Muscle layer of duodenum (tissue), 2 donors: Measurements from ENCODE around the gene PIP5K1A.
"Not testable (repeated sequence)": the region's sequence is repeated elsewhere in the genome, so short reads cannot be mapped to it uniquely, and the experiment has no call there.

Experiments used
- H3K27ac ChIP-seq: one replicate; pipeline ENCODE4 v1.7.0; 2013; ENCODE audit warnings: mild to moderate bottlenecking, low read length
- H3K27me3 ChIP-seq: one replicate; pipeline ENCODE4 v1.7.0; 2013; ENCODE audit warnings: low read depth, mild to moderate bottlenecking, control low read depth, low read length
- H3K36me3 ChIP-seq, 2 donors: one replicate each; pipeline ENCODE4 v1.7.0; 2013; ENCODE audit warnings: low read length in 2 of 2, control low read depth in 1 of 2, mild to moderate bottlenecking in 1 of 2; ENCODE audit not compliant: insufficient read depth in 2 of 2, control insufficient read depth in 1 of 2
- H3K4me1 ChIP-seq, 2 donors: one replicate each; pipeline ENCODE4 v1.7.0; 2013; ENCODE audit warnings: low read length in 2 of 2, mild to moderate bottlenecking in 2 of 2, control low read depth in 1 of 2, moderate library complexity in 1 of 2; ENCODE audit not compliant: insufficient read depth in 2 of 2, control insufficient read depth in 1 of 2
- H3K4me3 ChIP-seq, 2 donors: one replicate each; pipeline ENCODE4 v1.7.0; 2013; ENCODE audit warnings: low read length in 2 of 2, low read depth in 1 of 2, mild to moderate bottlenecking in 1 of 2
- H3K9me3 ChIP-seq, 2 donors: one replicate each; pipeline ENCODE4 v1.7.0; 2013; ENCODE audit warnings: low read length in 2 of 2, control low read depth in 1 of 2, mild to moderate bottlenecking in 1 of 2; ENCODE audit not compliant: control insufficient read depth in 1 of 2
- donor health status: healthy.

PIP5K1A gene

DNA sequence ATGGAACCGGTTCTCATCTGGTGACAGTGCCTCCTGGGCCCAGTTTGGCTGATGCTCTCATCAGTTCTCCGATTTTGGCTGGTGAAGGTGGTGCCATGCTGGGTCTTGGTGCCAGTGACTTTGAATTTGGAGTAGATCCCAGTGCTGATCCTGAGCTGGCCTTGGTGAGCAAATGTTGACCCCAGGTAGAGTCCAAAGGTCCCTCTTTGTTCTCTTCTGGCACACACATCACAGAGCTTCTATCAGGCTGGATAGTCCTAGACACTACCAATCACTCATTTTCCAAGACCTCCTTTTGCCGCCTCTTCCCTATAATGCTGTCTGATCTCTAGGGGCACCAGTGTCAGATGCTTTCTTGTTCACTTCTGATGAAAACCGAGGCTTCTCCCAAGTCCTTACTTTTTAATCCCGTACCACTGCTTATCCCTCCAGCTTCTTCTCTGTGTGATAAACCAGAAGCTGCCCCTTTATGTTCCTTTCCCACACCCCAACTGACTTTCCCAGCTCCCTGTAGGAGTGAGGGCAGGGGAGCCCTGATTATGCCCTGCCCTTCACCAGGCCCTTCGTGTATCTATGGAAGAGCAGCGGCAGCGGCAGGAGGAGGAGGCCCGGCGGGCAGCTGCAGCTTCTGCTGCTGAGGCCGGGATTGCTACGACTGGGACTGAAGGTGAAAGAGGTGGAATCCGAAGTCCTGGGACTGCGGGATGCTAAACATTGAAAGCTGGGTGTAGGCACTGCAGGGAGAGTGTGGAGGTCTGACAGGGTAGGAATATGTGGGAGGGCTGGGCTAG is 67.3 kb downstream of the PIP5K1A start:
- peaks cover 38 to 53% of the 10 kb centered on the region in 2 donors for H3K36me3 ChIP-seq

DNA sequence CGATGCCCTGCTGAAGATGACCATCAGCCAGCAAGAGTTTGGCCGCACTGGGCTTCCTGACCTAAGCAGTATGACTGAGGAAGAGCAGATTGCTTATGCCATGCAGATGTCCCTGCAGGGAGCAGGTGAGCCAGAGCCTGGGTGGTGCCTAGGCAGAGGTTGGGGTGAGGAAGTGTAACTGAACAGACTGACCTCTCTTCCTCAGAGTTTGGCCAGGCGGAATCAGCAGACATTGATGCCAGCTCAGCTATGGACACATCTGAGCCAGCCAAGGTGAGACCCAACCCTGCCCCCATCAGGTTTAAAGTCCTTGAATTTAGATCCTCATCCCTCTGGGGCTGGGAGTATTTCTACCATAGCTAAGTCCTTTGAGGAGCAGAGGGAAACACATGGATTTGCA is 68.0 kb downstream of the PIP5K1A start:
- Histone ChIP-seq H3K27ac (no peak overlapping the region), H3K4me3 (no peak overlapping the region), H3K9me3 (no peaks in the 10 kb centered on the region), H3K4me1 (no peaks in the 10 kb centered on the region), H3K36me3 (peaks cover 38 to 53% of the 10 kb centered on the region in 2 donors), H3K27me3 (no peaks in the 10 kb centered on the region)

More for the DNA sequence above, 67.3 kb downstream of the PIP5K1A start:
- Histone ChIP-seq H3K27ac (no peak overlapping the region), H3K4me1 (no peaks in the 10 kb centered on the region), H3K9me3 (no peaks in the 10 kb centered on the region), H3K27me3 (no peaks in the 10 kb centered on the region), H3K4me3 (no peak overlapping the region)

DNA sequence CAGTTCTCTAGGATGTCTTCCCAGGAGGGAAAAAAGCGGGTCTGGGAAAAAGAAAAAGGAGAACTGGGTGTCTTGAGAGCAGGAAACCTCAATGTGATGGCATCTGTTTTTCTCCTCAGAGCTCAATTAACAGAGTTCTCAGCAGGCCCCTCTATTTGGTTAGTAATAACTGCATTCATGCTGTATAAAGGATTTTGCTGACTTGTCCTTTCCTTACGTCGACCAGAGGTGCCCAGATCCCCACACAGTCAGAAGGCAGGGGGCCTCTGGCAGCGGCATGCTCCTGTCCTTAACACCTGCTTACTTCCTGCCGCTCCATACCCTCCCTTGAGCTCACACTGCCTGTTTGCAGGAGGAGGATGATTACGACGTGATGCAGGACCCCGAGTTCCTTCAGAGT is 68.5 kb downstream of the PIP5K1A start:
- H3K9me3 ChIP-seq: no peaks in the 10 kb centered on the region
- H3K36me3 ChIP-seq: peaks cover 38 to 53% of the 10 kb centered on the region in 2 donors
- H3K4me3 ChIP-seq: no peak overlapping the region
- no peaks in the 10 kb centered on the region for H3K27me3 ChIP-seq
- H3K4me1 ChIP-seq: no peaks in the 10 kb centered on the region
- no peak overlapping the region for H3K27ac ChIP-seq

DNA sequence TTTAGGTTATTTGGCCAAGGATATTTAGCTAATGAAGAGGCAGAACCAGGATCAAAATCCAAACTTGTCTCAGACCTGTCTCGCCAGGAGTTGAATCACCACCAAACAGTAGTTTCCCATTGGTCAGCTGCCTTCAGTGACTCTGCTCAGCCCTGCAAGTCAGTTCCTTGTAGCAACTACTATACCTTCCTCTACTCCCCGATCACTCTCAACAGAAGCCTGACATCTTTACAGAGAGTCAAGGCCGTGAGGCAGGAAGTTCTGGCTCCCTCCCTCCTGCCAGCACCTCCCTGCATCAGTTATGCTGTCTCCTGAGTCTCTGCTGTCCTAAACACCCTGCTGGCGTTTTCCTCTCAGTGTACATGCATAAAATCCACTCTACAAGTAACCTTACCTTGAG is 69.4 kb downstream of the PIP5K1A start:
- Histone ChIP-seq H3K36me3 (peaks cover 34 to 48% of the 10 kb centered on the region in 2 donors), H3K9me3 (no peaks in the 10 kb centered on the region), H3K4me3 (no peak overlapping the region), H3K4me1 (no peaks in the 10 kb centered on the region), H3K27me3 (no peaks in the 10 kb centered on the region), H3K27ac (no peak overlapping the region)

DNA sequence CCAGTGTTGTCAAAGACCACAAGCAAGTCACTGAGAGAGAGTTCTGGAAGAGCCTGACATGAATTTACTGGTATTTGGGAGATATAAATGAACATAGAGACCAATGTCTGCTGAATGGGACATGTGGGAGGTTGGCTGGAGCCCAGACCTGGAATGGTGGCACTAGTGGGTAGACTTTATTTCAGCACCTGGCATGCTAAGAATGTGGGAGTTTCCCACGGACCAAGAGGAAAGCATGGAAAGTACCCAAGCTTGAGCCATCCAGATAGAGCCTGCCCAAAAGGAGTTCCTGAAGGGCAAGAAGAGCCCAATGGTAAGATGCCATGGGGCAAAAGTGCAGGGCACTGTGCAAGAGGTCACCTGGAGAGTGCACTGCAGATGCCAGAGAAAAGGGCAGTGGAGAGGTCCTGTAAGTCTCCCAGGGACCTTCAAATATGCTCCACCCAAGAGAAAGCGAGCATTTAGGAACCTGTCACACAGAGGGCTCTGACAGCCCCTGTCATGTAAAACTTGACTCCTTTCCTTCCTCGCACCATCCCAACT is 75.6 kb downstream of the PIP5K1A start:
- no peak overlapping the region for H3K4me3 ChIP-seq
- H3K27me3 ChIP-seq: no peaks in the 10 kb centered on the region
- peaks cover 0 to 5% of the 10 kb centered on the region in 2 donors for H3K4me1 ChIP-seq
- peaks cover 0 to 3% of the 10 kb centered on the region in 2 donors for H3K36me3 ChIP-seq
- H3K27ac ChIP-seq: no peak overlapping the region
- H3K9me3 ChIP-seq: no peaks in the 10 kb centered on the region

DNA sequence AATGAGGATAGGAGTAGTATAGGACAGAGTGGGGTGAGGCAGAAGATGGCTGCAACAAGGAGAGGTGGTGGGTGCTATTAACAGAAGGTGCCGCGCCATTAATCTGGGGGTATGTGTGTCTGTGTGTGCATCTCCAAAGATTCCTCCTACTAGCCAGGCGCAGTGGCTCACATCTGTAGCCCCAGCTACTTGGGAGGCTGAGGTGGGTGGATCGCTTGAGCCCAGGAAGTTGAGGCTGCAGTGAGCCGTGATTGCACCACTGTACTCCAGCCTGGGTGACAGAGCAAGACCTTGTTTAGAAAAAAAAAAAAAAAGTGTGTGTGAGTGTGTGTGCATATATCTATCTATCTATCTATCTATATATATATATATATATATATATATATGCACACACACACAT is 77.0 kb downstream of the PIP5K1A start:
- not testable (repeated sequence) for H3K27ac ChIP-seq, H3K9me3 ChIP-seq, H3K27me3 ChIP-seq, H3K4me3 ChIP-seq, H3K36me3 ChIP-seq, H3K4me1 ChIP-seq

DNA sequence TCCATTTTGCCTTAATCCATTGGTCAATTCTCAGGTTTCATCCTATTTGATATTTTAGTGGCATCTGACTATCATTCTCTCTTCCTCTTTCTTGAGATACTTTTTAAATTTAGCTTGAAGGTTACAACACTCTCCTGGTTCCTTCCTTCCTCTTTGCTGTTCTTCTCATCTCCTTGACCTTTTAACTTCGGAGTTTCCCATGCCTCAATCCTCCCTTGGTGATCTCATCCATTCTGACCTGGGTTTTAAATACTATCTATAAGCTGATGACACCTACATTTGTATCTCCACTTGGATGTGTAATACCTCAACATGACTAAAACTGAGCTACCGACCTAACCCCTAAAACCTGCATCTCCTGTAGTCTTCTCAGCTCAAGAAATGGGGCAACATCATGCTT is 78.9 kb downstream of the PIP5K1A start:
- H3K4me3 ChIP-seq: no peak overlapping the region
- no peaks in the 10 kb centered on the region for H3K27me3 ChIP-seq
- H3K4me1 ChIP-seq: peaks cover 0 to 5% of the 10 kb centered on the region in 2 donors
- peaks cover 0 to 6% of the 10 kb centered on the region in 2 donors for H3K36me3 ChIP-seq
- H3K9me3 ChIP-seq: no peaks in the 10 kb centered on the region
- H3K27ac ChIP-seq: no peak overlapping the region

DNA sequence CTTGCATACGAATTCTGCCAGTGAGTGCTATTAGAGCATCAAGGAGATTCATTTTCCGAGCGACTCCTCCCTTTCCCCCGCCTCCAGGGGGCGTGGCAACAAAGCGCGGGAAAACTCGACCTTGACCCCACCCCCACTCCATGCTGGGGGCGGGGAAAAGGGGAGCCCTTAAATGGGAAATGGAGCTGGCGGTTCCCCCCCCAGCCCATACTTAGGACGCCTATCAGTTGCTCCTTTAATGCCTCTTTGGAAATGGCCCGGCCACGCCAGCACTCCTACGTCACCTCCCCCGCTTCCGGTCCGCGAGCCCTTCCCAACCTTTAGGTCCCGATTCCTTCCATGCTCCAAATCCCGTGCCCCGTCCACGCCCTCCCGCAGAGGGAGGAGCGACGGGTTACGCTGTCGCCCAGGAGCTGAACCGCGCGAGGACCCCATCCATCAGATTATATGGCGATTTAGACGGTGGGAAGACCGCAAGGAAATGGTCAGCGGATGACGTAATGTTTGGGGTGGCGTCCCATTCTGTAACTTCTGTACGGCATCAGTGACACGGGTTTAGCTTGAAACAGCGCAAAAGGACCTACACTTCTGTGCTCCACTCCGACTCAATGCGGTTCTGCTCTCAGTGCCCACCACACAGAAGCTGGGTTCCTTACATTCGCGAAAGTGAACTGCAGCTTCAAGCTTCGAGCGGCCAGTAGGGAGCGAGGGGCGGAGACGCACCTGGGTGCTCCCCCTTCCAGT is 83.0 kb downstream of the PIP5K1A start:
- peaks cover 6 to 21% of the 10 kb centered on the region in 2 donors for H3K4me1 ChIP-seq
- H3K4me3 ChIP-seq: peak overlapping the region; percentile 82 to 93
- H3K9me3 ChIP-seq: no peaks in the 10 kb centered on the region
- H3K36me3 ChIP-seq: peaks cover 4 to 10% of the 10 kb centered on the region in 2 donors
- H3K27me3 ChIP-seq: no peaks in the 10 kb centered on the region
- H3K27ac ChIP-seq: peak overlapping the region; percentile 100

DNA sequence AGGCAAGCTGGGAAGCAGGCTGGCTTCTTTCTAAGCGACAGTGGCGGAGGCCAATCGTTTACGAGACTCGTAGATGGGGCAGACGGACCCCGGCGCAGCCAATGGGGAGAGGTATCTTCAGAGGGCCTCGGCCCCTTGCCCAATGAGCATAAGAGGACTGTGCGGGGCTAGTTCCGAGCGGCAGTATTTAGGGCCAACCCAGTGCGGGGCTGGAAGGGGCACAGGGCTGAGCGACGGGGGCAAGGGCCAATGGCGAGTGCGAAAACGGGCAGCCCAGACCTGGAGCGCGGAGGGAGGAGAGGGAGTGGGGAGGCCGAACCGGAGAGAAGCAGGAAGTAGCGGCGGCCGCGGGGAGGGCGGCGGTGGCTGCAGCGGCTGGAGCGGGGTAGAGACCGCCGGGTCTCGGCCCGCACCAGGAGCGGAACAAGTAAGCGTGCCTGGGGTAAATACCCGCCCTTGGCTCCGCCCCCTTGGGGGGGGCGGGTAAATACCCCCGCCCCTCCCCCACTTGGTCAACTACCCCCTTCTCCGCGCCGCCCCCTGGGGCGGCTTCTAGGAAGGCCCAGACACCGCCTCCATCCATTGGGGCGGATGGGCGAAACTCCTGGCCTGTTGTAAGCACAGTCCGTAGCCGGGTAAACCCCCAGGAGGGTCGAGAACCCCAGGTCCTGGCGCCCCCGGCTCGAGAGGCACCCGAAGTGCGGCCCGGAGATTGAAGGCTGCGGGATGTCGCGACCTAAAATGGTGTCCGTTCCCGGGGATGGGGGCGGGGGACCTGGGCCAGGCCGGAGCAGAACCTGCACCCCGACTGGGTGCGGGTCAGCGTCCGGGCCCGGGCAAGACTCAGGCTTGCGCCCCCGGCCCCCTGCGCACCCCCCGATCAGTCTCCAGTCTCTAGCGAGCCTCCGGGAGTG is 83.9 kb downstream of the PIP5K1A start, which contains the start of gene ZNF687:
Gene ZNF687, plus strand, starts transcription at position 331 of the 914 bp plus-strand sequence. CDS start 3,993 bp downstream, outside the sequence.
- Histone ChIP-seq H3K9me3 (no peaks in the 10 kb centered on the region), H3K4me1 (peaks cover 6 to 21% of the 10 kb centered on the region in 2 donors), H3K36me3 (peaks cover 8 to 18% of the 10 kb centered on the region in 2 donors), H3K27me3 (no peaks in the 10 kb centered on the region), H3K4me3 (peak within 1 kb of the TSS; percentile 82 to 93), H3K27ac (peak within 1 kb of the TSS; percentile 100)

DNA sequence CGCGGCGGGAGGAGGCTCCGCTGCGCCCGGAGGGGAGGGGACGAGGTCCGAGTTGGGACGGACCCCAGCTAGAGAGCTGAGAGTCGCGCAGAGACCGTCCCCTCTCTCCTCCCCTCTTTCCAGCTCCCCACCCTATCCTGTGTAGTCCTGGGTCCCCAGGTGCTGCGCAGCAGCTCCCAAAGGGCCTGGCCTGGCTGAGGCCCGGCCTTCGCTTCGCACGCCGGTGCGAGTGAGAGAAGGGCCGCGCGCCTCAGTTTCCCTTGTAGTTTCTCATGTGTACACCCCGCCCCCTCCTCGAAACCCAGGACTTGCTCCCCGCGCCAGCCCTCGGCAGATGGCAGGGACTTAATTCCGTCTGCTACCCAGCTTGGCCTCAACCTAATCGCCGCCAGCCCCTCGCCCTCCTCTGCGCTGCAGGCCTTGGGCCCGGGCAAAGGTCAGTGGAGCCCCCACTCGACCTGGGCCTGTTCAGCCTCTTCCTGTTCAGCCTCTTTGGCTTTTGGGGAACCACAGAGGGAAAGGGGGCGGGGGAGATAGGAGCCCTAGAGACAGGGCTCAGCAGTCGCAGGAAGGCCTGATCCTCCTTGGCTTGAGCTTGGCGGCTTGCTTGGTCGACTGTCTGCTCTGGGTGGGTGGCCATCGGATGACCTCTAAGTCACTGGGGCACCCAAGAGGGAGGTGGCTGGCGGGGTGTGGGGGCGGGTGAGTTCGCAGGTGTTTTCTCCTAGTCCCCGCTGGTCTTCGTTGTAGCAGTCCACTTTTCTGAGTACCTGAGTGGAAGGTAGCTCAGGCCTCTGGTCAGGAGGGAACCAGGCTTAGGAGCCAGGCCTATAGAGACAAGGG is 84.8 kb downstream of the PIP5K1A start:
- peaks cover 12 to 27% of the 10 kb centered on the region in 2 donors for H3K36me3 ChIP-seq
- H3K27me3 ChIP-seq: no peaks in the 10 kb centered on the region
- H3K4me3 ChIP-seq: peak overlapping the region; percentile 82 to 93
- H3K9me3 ChIP-seq: no peaks in the 10 kb centered on the region
- H3K4me1 ChIP-seq: peaks cover 6 to 16% of the 10 kb centered on the region in 2 donors
- H3K27ac ChIP-seq: peak overlapping the region; percentile 100
